A673 (cell line): ENCODE measurements around the gene CEP20. TPM values are rescaled to one million over a fixed set of nuclear protein-coding genes. Genes with fewer than 3 reads are reported as not detected.

Experiments used
- BruUV-seq: library from RNA; stranded (reverse); fragments of 400-500 nt; replicated peaks from 2 replicates; lab custom pipeline; 2021; lab: Mats Ljungman, UMichigan
- CTCF ChIA-PET: fragments of 300-600 bp; sonication (Branson Sonifier 250); formaldehyde crosslinking; loops from one replicate; lab custom pipeline; 2022; ENCODE audit warnings: antibody characterized with exemption; lab: Charles Lee
- POLR2A ChIA-PET: fragments of 300-600 bp; sonication (Branson Sonifier 250); formaldehyde crosslinking; loops from one replicate; lab custom pipeline; 2022; ENCODE audit warnings: antibody characterized with exemption; ENCODE audit not compliant: low non-redundant PET; lab: Charles Lee
- DNase-seq: peaks from one replicate; pipeline ENCODE4 v3.0.0-alpha.2; 2015; ENCODE audit warnings: low spot score
- H3K27ac ChIP-seq: fragments of 200-600 bp; sonication (generic); 2 replicates; pipeline ENCODE4 v1.5.1; 2016; ENCODE audit warnings: mixed run types, low read depth, mild to moderate bottlenecking, mixed read lengths, antibody characterized with exemption, low read length; ENCODE audit not compliant: poor library complexity, severe bottlenecking
- H3K27me3 ChIP-seq: fragments of 200-600 bp; sonication (generic); replicated peaks from 2 replicates; pipeline ENCODE4 v1.6.1; 2017; ENCODE audit warnings: mixed run types, low read depth, mild to moderate bottlenecking, mixed read lengths, antibody characterized with exemption, low read length; ENCODE audit not compliant: insufficient read depth, poor library complexity
- H3K36me3 ChIP-seq: fragments of 200-600 bp; sonication (generic); 2 replicates; pipeline ENCODE4 v1.6.1; 2016; ENCODE audit warnings: mixed run types, mild to moderate bottlenecking, mixed read lengths, antibody characterized with exemption, low read length; ENCODE audit not compliant: insufficient read depth, poor library complexity, severe bottlenecking
- H3K4me1 ChIP-seq: fragments of 200-600 bp; sonication (generic); 2 replicates; pipeline ENCODE4 v1.6.1; 2017; ENCODE audit warnings: mixed run types, mild to moderate bottlenecking, mixed read lengths, antibody characterized with exemption, low read length; ENCODE audit not compliant: insufficient read depth, poor library complexity, severe bottlenecking
- H3K4me3 ChIP-seq: fragments of 200-600 bp; sonication (generic); 2 replicates; pipeline ENCODE4 v1.5.1; 2016; ENCODE audit warnings: low read depth, mixed run types, mild to moderate bottlenecking, mixed read lengths, low read length; ENCODE audit not compliant: poor library complexity, severe bottlenecking
- H3K9me3 ChIP-seq: fragments of 200-600 bp; sonication (generic); 2 replicates; pipeline ENCODE4 v1.6.1; 2016; ENCODE audit warnings: mixed run types, low read depth, mild to moderate bottlenecking, mixed read lengths, antibody characterized with exemption, low read length; ENCODE audit not compliant: poor library complexity, severe bottlenecking
- CTCF ChIP-seq: fragments of 300-800, 200-600 bp; sonication (generic); conservative IDR thresholded peaks from 2 replicates; pipeline ENCODE4 v1.5.1; 2017; ENCODE audit warnings: low read depth, mild to moderate bottlenecking, antibody characterized with exemption, low read length, moderate library complexity, mixed read lengths
- EZH2 ChIP-seq: fragments of 200-600 bp; sonication (generic); IDR thresholded peaks from 2 replicates; pipeline ENCODE4 v1.6.1; 2017; ENCODE audit warnings: borderline replicate concordance, low read depth, mild to moderate bottlenecking, mixed read lengths, antibody characterized with exemption, low read length; ENCODE audit not compliant: poor library complexity, severe bottlenecking
- intact Hi-C: fragments of 100-400 bp; cut with micrococcal nuclease; formaldehyde crosslinking; loops from one replicate; pipeline ENCODE4 v1.10.0; 2022; ENCODE audit not compliant: unreplicated experiment
- total RNA-seq: library from RNA; stranded (reverse); gene quantifications from 2 replicates; pipeline ENCODE4 v1.2.3, GENCODE V29; 2021

CEP20 gene
- total RNA-seq, 1 experiment from 2014 or later: 51.0 TPM

GRCh38 chr16:15916323-15916722 is 27.9 kb upstream of the CEP20 start:
- H3K36me3 ChIP-seq: no peaks in the 10 kb centered on the region
- no peak for DNase-seq
- POLR2A ChIA-PET: no interaction called here
- no peak overlapping the region for H3K4me3 ChIP-seq
- H3K4me1 ChIP-seq: no peaks in the 10 kb centered on the region
- no peaks in the 10 kb centered on the region for H3K27me3 ChIP-seq
- intact Hi-C loops: no loop called here
- CTCF ChIA-PET: no interaction called here
- H3K27ac ChIP-seq: no peak overlapping the region
- H3K9me3 ChIP-seq: no peaks in the 10 kb centered on the region
- no peak for TF ChIP-seq CTCF
- no peak for TF ChIP-seq EZH2
- no TSS peak for BruUV-seq

GRCh38 chr16:15915555-15916081 is 27.2 kb upstream of the CEP20 start:
- H3K36me3 ChIP-seq: no peaks in the 10 kb centered on the region
- no peak for TF ChIP-seq CTCF
- TF ChIP-seq EZH2: no peak
- ChIA-PET CTCF (no interaction called here), POLR2A (no interaction called here)
- intact Hi-C loops: no loop called here
- no peak for DNase-seq
- no peaks in the 10 kb centered on the region for H3K27me3 ChIP-seq
- H3K4me3 ChIP-seq: no peak overlapping the region
- no peak overlapping the region for H3K27ac ChIP-seq
- no TSS peak for BruUV-seq
- H3K9me3 ChIP-seq: no peaks in the 10 kb centered on the region
- no peaks in the 10 kb centered on the region for H3K4me1 ChIP-seq

GRCh38 chr16:15913046-15913698 is 24.8 kb upstream of the CEP20 start:
- no peaks in the 10 kb centered on the region for H3K36me3 ChIP-seq
- no peak overlapping the region for H3K4me3 ChIP-seq
- H3K4me1 ChIP-seq: no peaks in the 10 kb centered on the region
- intact Hi-C loops: no loop called here
- TF ChIP-seq CTCF (no peak), EZH2 (no peak)
- H3K27me3 ChIP-seq: no peaks in the 10 kb centered on the region
- ChIA-PET POLR2A (no interaction called here), CTCF (no interaction called here)
- BruUV-seq: no TSS peak
- no peaks in the 10 kb centered on the region for H3K9me3 ChIP-seq
- no peak for DNase-seq
- H3K27ac ChIP-seq: no peak overlapping the region
